Nephron progenitor cell (in vitro differentiated cells): Measurements from ENCODE around the gene TMEM127.

Source experiments
- DNase-seq: peaks from one replicate; pipeline ENCODE4 v3.0.0; 2021
- H3K27ac Mint-ChIP-seq: 2 replicates; pipeline ENCODE4 v1.8.0; 2021; ENCODE audit warnings: mild to moderate bottlenecking, moderate library complexity, mixed read lengths
- H3K27me3 Mint-ChIP-seq: 2 replicates; pipeline ENCODE4 v1.8.0; 2021; ENCODE audit warnings: mild to moderate bottlenecking, low read depth, mixed read lengths; ENCODE audit not compliant: poor library complexity
- H3K36me3 Mint-ChIP-seq: 2 replicates; pipeline ENCODE4 v1.8.0; 2021; ENCODE audit warnings: low read depth, mixed read lengths
- H3K4me1 Mint-ChIP-seq: 2 replicates; pipeline ENCODE4 v1.8.0; 2021; ENCODE audit warnings: mixed read lengths
- H3K4me3 Mint-ChIP-seq: 2 replicates; pipeline ENCODE4 v1.8.0; 2021; ENCODE audit warnings: mild to moderate bottlenecking, moderate library complexity, mixed read lengths
- H3K9me3 Mint-ChIP-seq: 2 replicates; pipeline ENCODE4 v1.8.0; 2021; ENCODE audit warnings: mild to moderate bottlenecking, moderate library complexity, mixed read lengths
- TF ChIP-seq, protein P1 (sequence below): fragments of 200-600 bp; sonication (generic); IDR thresholded peaks from 2 replicates; pipeline ENCODE4 v1.5.0; 2021; ENCODE audit warnings: antibody characterized with exemption

Gene TMEM127

GRCh38 chr2:96287273-96287856 lies 21.6 kb upstream of the TMEM127 start:
- Mint-ChIP-seq H3K4me1 (no peaks in the 10 kb centered on the region), H3K4me3 (no peak overlapping the region), H3K36me3 (peaks cover 82% of the 10 kb centered on the region), H3K9me3 (no peaks in the 10 kb centered on the region), H3K27ac (no peak overlapping the region), H3K27me3 (no peaks in the 10 kb centered on the region)
- DNase-seq = no peak
- TF ChIP-seq, protein P1, sequence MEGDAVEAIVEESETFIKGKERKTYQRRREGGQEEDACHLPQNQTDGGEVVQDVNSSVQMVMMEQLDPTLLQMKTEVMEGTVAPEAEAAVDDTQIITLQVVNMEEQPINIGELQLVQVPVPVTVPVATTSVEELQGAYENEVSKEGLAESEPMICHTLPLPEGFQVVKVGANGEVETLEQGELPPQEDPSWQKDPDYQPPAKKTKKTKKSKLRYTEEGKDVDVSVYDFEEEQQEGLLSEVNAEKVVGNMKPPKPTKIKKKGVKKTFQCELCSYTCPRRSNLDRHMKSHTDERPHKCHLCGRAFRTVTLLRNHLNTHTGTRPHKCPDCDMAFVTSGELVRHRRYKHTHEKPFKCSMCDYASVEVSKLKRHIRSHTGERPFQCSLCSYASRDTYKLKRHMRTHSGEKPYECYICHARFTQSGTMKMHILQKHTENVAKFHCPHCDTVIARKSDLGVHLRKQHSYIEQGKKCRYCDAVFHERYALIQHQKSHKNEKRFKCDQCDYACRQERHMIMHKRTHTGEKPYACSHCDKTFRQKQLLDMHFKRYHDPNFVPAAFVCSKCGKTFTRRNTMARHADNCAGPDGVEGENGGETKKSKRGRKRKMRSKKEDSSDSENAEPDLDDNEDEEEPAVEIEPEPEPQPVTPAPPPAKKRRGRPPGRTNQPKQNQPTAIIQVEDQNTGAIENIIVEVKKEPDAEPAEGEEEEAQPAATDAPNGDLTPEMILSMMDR = no peak

DNA sequence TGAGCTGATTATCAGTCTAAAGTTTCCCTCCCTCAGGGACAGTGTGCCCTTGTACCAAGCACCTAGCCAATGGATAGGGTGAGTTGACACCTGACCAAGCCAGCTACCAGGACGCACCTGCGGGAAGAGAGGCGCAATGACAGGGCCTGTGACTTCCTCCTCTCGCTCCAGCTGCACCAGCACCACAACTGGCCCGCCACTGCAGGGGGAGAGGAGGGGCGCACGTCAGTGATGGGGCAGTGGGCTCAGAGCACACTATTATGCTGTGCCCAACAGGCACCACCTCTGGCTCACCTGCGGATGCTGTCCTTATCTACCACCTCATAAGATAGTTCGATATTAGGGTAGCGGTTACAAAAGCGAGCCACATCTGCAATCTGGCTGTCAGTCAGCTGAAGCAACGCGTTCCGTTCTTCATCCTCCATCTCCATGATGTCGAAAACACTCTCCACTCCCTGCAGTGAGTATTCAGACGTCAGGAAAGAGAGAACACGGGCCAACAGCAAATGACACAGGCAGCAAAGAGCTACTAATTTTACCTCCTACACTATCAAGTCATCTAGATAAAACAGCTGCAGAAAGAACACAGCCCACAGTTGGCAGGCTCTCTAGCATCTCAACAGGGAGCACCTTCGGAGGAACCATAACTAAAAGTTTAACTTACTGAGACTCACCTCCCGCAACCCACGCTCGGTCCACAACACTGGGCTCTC lies 11.1 kb upstream of the TMEM127 start:
- H3K27me3 Mint-ChIP-seq = peaks cover 3% of the 10 kb centered on the region
- no peak for DNase-seq
- H3K27ac Mint-ChIP-seq = no peak overlapping the region
- H3K4me1 Mint-ChIP-seq = no peaks in the 10 kb centered on the region
- H3K9me3 Mint-ChIP-seq = no peaks in the 10 kb centered on the region
- H3K4me3 Mint-ChIP-seq = no peak overlapping the region
- TF ChIP-seq, protein P1 = no peak
- H3K36me3 Mint-ChIP-seq = peaks cover 82% of the 10 kb centered on the region

- DNase-seq = no peak
- Mint-ChIP-seq H3K4me1 (no peaks in the 10 kb centered on the region), H3K27ac (peak overlapping the region; percentile 83), H3K9me3 (no peaks in the 10 kb centered on the region), H3K36me3 (peaks cover 80% of the 10 kb centered on the region), H3K27me3 (peaks cover 3% of the 10 kb centered on the region), H3K4me3 (no peak overlapping the region)
- TF ChIP-seq, protein P1 = no peak
These were observed 8.7 kb upstream of the TMEM127 start for GRCh38 chr2:96274355-96275056.

DNA sequence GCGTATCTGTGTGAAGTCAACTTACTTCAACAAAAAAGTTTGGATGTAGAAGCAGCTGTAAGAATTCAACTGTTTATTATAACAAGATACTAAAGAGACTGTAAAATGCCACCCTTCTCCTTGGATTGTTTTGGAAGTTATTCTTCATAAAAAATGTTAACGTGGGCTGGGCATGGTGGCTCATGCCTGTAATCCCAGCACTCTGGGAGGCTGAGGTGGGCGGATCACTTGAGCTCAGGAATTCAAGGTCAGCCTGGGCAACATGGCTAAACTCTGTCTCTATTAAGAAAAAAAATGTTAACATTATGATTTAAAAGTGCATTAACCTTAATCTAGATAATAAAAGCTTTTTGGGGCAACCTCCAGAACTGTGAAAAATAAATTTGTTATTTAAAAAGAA lies 8.0 kb upstream of the TMEM127 start:
- Mint-ChIP-seq H3K27me3 (peaks cover 3% of the 10 kb centered on the region), H3K36me3 (peaks cover 77% of the 10 kb centered on the region), H3K4me3 (no peak overlapping the region), H3K9me3 (no peaks in the 10 kb centered on the region), H3K4me1 (no peaks in the 10 kb centered on the region), H3K27ac (no peak overlapping the region)
- TF ChIP-seq, protein P1 = no peak
- no peak for DNase-seq

- no peak overlapping the region for H3K4me3 Mint-ChIP-seq
- H3K4me1 Mint-ChIP-seq = peaks cover 8% of the 10 kb centered on the region
- H3K27me3 Mint-ChIP-seq = peaks cover under 1% of the 10 kb centered on the region
- TF ChIP-seq, protein P1 = no peak
- H3K9me3 Mint-ChIP-seq = no peaks in the 10 kb centered on the region
- peak overlapping the region; percentile 76 for H3K27ac Mint-ChIP-seq
- DNase-seq = no peak
- peaks cover 70% of the 10 kb centered on the region for H3K36me3 Mint-ChIP-seq
These were observed 6.2 kb upstream of the TMEM127 start for GRCh38 chr2:96271995-96272394.
